HAP-1 (cell line): ENCODE data around the gene HSD17B14.
A peak's percentile ranks its signal among the peaks of the same experiment; 100 is the strongest.
"Not testable (repeated sequence)": the region's sequence is repeated elsewhere in the genome, so short reads cannot be mapped to it uniquely, and the experiment has no call there.

Experiments
- DNase-seq, 2 experiments: peaks; one replicate each; pipeline ENCODE4 v3.0.0-alpha.2; 2016 to 2020; ENCODE audit warnings: low spot score in 2 of 2
- H3K27me3 ChIP-seq: fragments of 250-450 bp; sonication (Bioruptor Pico); 2 replicates; pipeline ENCODE4 v1.5.1; 2020; ENCODE audit warnings: low read depth, mild to moderate bottlenecking, moderate library complexity
- H3K36me3 ChIP-seq: fragments of 250-450 bp; sonication (Bioruptor Pico); replicated peaks from 2 replicates; pipeline ENCODE4 v1.5.1; 2020; ENCODE audit warnings: mild to moderate bottlenecking
- H3K4me1 ChIP-seq: fragments of 250-450 bp; sonication (Bioruptor Pico); 2 replicates; pipeline ENCODE4 v1.5.1; 2020; ENCODE audit warnings: mild to moderate bottlenecking
- H3K4me3 ChIP-seq: fragments of 250-450 bp; sonication (Bioruptor Pico); 2 replicates; pipeline ENCODE4 v1.5.1; 2020; ENCODE audit warnings: mild to moderate bottlenecking, moderate library complexity
- H3K9me3 ChIP-seq: fragments of 250-450 bp; sonication (Bioruptor Pico); 2 replicates; pipeline ENCODE4 v1.5.1; 2020; ENCODE audit warnings: mild to moderate bottlenecking, moderate library complexity
- in situ Hi-C: fragments of 300-500 bp; cut with MboI; formaldehyde crosslinking; loops from 3 replicates; pipeline ENCODE4 v1.14.3; 2020; ENCODE audit warnings: low sequenced_read_pairs, inconsistent platforms, mixed read lengths

HSD17B14 gene

GRCh38 chr19:48836089-48837017 is at the start of gene HSD17B14:
TSS of gene HSD17B14 (minus strand) at chr19:48836491. CDS start at chr19:48836411, 80 bp downstream.
- Histone ChIP-seq H3K27me3 (no peaks in the 10 kb centered on the region), H3K36me3 (no peaks in the 10 kb centered on the region), H3K9me3 (no peaks in the 10 kb centered on the region), H3K4me3 (peak within 1 kb of the TSS; percentile 11), H3K4me1 (peaks cover 5% of the 10 kb centered on the region)
- DNase-seq: peak in 1 of 2 experiments; percentile 57
- in situ Hi-C loops: loop anchor here (5.0 kb wide), 2 partner anchors 44 to 189 kb away; partner anchors contain the start of gene CA11

GRCh38 chr19:48883726-48884125 is 47.4 kb upstream of the HSD17B14 start:
- Histone ChIP-seq H3K36me3 (no peaks in the 10 kb centered on the region), H3K9me3 (no peaks in the 10 kb centered on the region), H3K4me3 (no peak overlapping the region), H3K4me1 (no peaks in the 10 kb centered on the region), H3K27me3 (no peaks in the 10 kb centered on the region)
- DNase-seq: no peak
- in situ Hi-C loops: no loop called here

DNA sequence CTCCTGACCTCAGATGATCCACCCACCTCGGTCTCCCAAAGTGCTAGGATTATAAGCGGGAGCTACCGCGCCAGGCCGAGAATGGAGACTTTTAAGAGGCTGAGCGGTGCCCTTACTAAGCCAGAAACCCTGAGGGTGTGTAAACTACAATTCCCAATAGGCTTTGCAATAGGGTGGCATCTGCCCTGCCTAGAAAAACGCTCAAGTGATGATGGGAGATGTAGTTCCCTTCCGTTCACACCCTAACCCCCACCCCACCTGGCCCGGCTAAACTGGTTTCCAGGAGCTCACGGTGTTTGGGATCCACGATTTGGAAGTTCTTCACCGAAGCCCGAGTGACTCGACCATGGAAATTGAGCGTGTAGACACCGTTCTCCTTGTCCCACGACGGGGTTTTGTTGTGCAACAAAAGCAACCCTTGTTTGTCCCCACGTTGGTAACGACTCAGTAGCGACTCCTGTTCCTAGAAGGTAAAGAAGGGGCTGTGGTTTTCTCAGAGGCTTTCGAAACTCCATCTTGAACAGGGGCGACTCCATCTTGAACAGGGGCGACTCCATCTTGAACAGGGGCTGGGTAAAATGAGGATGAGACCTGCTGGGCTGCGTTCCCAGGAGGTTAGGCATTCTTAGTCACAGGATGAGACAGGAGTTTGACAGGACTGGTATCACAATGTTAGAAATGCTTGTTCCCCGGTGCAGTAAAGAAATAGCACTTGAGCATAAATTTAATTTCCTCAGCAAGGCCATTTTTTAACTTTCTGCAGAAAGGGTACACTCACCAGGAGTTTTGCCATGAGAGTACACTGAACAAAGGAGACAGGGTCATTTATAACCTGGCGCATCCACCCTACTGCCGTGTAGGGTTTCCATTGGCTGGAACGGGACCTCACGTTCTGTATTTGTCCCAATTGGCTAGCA is 45.7 kb upstream of the HSD17B14 start:
- no peak for DNase-seq
- no peak overlapping the region for H3K4me3 ChIP-seq
- in situ Hi-C loops: no loop called here
- no peaks in the 10 kb centered on the region for H3K27me3 ChIP-seq
- H3K36me3 ChIP-seq: no peaks in the 10 kb centered on the region; the same call in none of the 2 replicates
- no peaks in the 10 kb centered on the region for H3K9me3 ChIP-seq
- no peaks in the 10 kb centered on the region for H3K4me1 ChIP-seq

- in situ Hi-C loops, H3K27me3 ChIP-seq, DNase-seq, H3K9me3 ChIP-seq, H3K4me3 ChIP-seq: not testable (repeated sequence)
- Histone ChIP-seq H3K4me1 (peaks cover 14% of the 10 kb centered on the region), H3K36me3 (peaks cover 16% of the 10 kb centered on the region)
Measured at GRCh38 chr19:48879696-48880095, 43.4 kb upstream of the HSD17B14 start.

- Histone ChIP-seq H3K4me3 (no peak overlapping the region), H3K27me3 (no peaks in the 10 kb centered on the region), H3K4me1 (peaks cover 19% of the 10 kb centered on the region), H3K36me3 (peaks cover 22% of the 10 kb centered on the region), H3K9me3 (no peaks in the 10 kb centered on the region)
- in situ Hi-C loops: no loop called here
- no peak for DNase-seq
Measured at GRCh38 chr19:48879025-48879637, 42.8 kb upstream of the HSD17B14 start.

DNA sequence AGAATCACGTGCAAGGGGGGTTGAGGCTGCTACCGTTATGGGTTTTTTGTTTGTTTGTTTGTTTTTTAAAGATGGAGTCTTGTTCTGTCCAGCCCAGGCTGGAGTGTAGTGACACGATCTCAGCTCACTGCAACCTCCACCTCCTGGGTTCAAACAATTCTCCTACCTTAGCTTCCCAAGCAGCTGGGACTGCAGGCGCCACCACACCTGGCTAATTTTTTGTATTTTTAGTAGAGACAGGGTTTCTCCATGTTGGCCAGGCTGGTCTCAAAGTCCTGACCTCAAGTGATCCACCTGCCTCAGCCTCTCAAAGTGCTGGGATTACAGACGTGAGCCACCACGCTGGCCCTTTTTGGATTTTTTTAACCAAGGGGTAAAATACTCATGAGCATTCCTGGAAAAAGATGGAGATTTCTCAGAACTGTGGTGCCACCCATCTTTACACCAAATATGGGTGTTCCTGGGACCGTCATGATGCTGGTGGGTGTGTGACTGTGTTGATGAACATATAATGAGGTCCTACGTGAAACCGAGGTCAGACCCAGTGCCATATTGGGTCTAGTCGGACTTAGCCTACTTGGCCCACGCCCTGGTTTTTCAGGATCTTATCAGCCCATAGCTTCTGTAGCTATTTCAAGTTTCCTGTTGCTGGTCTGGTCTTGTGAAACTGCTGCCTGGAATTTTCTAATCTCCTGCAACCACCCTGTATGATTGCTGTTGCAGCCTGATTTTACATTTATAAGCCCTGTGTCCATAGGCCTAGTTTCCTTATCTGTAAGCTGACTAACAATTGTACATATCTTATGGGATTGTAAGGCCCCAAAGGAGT is 42.1 kb upstream of the HSD17B14 start:
- peaks cover 29% of the 10 kb centered on the region for H3K36me3 ChIP-seq
- H3K9me3 ChIP-seq: no peaks in the 10 kb centered on the region
- in situ Hi-C loops: no loop called here
- H3K4me1 ChIP-seq: peaks cover 26% of the 10 kb centered on the region
- H3K4me3 ChIP-seq: no peak overlapping the region
- DNase-seq: no peak
- no peaks in the 10 kb centered on the region for H3K27me3 ChIP-seq

DNA sequence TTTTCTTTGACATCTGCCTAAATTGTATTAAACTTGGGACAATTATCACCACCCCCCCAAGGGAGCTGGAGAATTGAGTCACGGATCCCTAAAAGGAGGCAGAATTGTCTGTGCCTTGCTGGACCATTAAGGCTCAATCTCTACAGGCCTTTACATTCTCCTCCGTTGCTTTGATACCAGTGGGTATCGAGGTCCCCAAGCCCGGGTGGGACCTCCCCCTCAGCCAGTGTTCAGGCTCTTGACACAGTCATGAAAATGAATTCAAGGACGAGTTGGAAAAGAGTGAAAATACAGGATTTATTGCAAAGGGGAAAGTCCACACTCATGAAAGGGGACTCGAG is 41.5 kb upstream of the HSD17B14 start:
- Histone ChIP-seq H3K36me3 (peaks cover 33% of the 10 kb centered on the region), H3K27me3 (no peaks in the 10 kb centered on the region), H3K4me1 (peaks cover 30% of the 10 kb centered on the region), H3K9me3 (no peaks in the 10 kb centered on the region), H3K4me3 (no peak overlapping the region)
- in situ Hi-C loops: no loop called here
- no peak for DNase-seq

GRCh38 chr19:48876043-48876981 is 40.0 kb upstream of the HSD17B14 start:
- peak in 1 of 2 experiments; percentile 55 for DNase-seq
- Histone ChIP-seq H3K36me3 (peaks cover 36% of the 10 kb centered on the region), H3K4me1 (peaks cover 33% of the 10 kb centered on the region)
- H3K27me3 ChIP-seq, H3K9me3 ChIP-seq, H3K4me3 ChIP-seq, in situ Hi-C loops: not testable (repeated sequence)

GRCh38 chr19:48874303-48875135 is 38.2 kb upstream of the HSD17B14 start:
- peaks cover 36% of the 10 kb centered on the region for H3K36me3 ChIP-seq
- no peak for DNase-seq
- in situ Hi-C loops: no loop called here
- H3K4me3 ChIP-seq: peak overlapping the region; percentile 18
- H3K4me1 ChIP-seq: peaks cover 33% of the 10 kb centered on the region
- no peaks in the 10 kb centered on the region for H3K9me3 ChIP-seq
- H3K27me3 ChIP-seq: no peaks in the 10 kb centered on the region

DNA sequence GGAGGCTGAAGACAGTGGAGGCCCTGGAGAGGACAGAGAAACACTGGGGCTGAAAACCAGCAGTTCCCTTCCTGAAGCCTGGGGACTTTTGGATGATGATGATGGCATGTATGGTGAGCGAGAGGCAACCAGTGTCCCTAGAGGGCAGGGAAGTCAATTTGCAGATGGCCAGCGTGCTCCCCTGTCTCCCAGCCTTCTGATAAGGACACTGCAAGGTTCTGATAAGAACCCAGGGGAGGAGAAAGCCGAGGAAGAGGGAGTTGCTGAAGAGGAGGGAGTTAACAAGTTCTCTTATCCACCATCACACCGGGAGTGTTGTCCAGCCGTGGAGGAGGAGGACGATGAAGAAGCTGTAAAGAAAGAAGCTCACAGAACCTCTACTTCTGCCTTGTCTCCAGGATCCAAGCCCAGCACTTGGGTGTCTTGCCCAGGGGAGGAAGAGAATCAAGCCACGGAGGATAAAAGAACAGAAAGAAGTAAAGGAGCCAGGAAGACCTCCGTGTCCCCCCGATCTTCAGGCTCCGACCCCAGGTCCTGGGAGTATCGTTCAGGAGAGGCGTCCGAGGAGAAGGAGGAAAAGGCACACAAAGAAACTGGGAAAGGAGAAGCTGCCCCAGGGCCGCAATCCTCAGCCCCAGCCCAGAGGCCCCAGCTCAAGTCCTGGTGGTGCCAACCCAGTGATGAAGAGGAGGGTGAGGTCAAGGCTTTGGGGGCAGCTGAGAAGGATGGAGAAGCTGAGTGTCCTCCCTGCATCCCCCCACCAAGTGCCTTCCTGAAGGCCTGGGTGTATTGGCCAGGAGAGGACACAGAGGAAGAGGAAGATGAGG is 37.4 kb upstream of the HSD17B14 start:
- DNase-seq: no peak
- Histone ChIP-seq H3K36me3 (peaks cover 36% of the 10 kb centered on the region), H3K4me3 (peak overlapping the region; percentile 96), H3K27me3 (no peaks in the 10 kb centered on the region), H3K4me1 (peaks cover 33% of the 10 kb centered on the region), H3K9me3 (no peaks in the 10 kb centered on the region)
- in situ Hi-C loops: no loop called here
